PFSK-1 (cell line): ENCODE measurements around the gene KIF26B.

Experiments used
- FOXP2 ChIP-seq: optimal IDR thresholded peaks from 2 replicates; pipeline ENCODE3; 2011; ENCODE audit warnings: borderline replicate concordance, control low read depth, inconsistent platforms; ENCODE audit not compliant: insufficient read depth; ENCODE audit errors: extremely low read length, extremely low read depth
- POLR2AphosphoS5 ChIP-seq: IDR thresholded peaks from 2 replicates; pipeline ENCODE4 v1.6.1; 2012; ENCODE audit warnings: low read depth, mild to moderate bottlenecking, control low read depth, low read length, moderate library complexity
- REST ChIP-seq, 2 experiments: IDR thresholded peaks; 2 replicates each; pipeline versions ENCODE4 v1.6.1 to v1.8.0; 2011 to 2012; ENCODE audit warnings: low read depth in 2 of 2, low read length in 2 of 2, control low read depth in 1 of 2, inconsistent platforms in 1 of 2, mild to moderate bottlenecking in 1 of 2, moderate library complexity in 1 of 2; ENCODE audit not compliant: insufficient read depth in 1 of 2
- SIN3A ChIP-seq: IDR thresholded peaks from 2 replicates; pipeline ENCODE4 v1.6.1; 2012; ENCODE audit warnings: mild to moderate bottlenecking, low read length, moderate library complexity, borderline replicate concordance; ENCODE audit not compliant: insufficient read depth
- TAF1 ChIP-seq: IDR thresholded peaks from 2 replicates; pipeline ENCODE4 v1.6.1; 2012; ENCODE audit warnings: low read length, control low read depth, borderline replicate concordance; ENCODE audit not compliant: insufficient read depth

The KIF26B gene

DNA sequence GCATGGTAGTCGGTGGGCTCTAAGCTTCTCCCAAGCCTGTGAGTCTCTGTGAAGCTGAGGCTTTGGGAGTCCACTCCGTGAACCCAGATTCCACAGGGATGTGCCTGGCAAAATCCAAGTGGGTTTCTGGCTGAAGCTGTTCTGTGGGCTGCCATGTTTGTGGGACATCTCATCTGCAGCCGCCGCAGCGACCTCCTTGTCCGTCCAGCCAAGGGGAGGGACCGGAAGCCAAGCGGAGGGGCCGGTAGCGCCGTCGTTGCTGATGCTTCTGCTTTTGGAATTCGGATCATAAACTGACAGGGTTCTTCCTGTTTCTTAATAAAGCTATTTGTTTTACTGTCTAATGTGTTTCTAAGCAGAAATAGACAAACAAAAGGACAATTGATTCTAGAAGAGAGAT, 13.3 kb downstream of the KIF26B start:
- no peak for TF ChIP-seq POLR2AphosphoS5
- TF ChIP-seq TAF1 = no peak
- TF ChIP-seq FOXP2 = no peak
- no peak for TF ChIP-seq SIN3A
- TF ChIP-seq REST (IDR thresholded peaks at IDR 0.05; ENCODE audit: insufficient read depth in 1 of 2, low read depth in 2 of 2, low read length in 2 of 2) = no peak

GRCh38 chr1:245168906-245169305, 14.1 kb downstream of the KIF26B start:
- TF ChIP-seq POLR2AphosphoS5 = no peak
- TF ChIP-seq SIN3A = no peak

GRCh38 chr1:245169376-245169775, 14.6 kb downstream of the KIF26B start:
- no peak for TF ChIP-seq FOXP2
- TF ChIP-seq POLR2AphosphoS5 = no peak
- TF ChIP-seq REST (IDR thresholded peaks at IDR 0.05; ENCODE audit: insufficient read depth in 1 of 2, low read depth in 2 of 2, low read length in 2 of 2) = no peak
- no peak for TF ChIP-seq TAF1
- no peak for TF ChIP-seq SIN3A

DNA sequence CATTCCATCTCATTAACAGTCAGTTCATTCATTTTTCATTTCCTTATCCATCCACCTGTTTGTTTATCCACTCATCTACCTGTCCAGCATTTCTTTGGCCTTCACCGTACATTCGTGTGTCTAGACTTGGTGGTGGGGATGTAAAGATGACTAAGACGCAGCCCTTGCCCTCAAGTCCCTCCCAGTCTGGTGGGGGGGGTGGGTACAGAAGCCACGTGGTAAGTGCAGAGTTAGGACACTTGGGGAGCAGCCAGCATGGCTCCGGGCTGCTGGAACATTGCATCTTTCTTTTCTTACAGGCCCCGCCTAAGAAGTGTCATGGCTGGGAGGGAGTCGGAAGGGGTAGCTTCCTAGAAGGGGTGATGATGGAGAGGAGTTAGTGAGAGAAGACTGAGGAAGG, 17.2 kb downstream of the KIF26B start:
- TF ChIP-seq FOXP2 (no peak), REST (IDR thresholded peaks at IDR 0.05; ENCODE audit: insufficient read depth in 1 of 2, low read depth in 2 of 2, low read length in 2 of 2) (no peak), TAF1 (no peak), SIN3A (no peak), POLR2AphosphoS5 (no peak)

DNA sequence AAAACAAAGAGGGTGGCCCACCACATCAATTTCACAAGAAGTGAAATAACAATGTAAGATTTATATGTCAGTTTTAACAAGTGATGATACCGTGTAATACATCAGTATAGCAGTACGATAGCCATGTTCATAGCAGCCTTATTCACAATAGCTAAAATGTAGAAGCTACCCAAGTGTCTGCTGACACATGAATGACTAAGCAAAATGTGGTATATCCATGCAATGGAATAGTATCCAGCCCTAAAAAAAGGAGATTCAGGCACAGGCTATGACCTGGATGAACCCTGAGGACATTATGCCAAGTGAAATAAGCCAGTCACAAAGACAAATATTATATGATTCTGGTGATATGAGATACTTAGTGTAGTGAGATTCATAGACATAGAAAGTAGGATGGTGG, 18.0 kb downstream of the KIF26B start:
- TF ChIP-seq TAF1 (no peak), SIN3A (no peak), REST (IDR thresholded peaks at IDR 0.05; ENCODE audit: insufficient read depth in 1 of 2, low read depth in 2 of 2, low read length in 2 of 2) (no peak), FOXP2 (no peak), POLR2AphosphoS5 (no peak)

DNA sequence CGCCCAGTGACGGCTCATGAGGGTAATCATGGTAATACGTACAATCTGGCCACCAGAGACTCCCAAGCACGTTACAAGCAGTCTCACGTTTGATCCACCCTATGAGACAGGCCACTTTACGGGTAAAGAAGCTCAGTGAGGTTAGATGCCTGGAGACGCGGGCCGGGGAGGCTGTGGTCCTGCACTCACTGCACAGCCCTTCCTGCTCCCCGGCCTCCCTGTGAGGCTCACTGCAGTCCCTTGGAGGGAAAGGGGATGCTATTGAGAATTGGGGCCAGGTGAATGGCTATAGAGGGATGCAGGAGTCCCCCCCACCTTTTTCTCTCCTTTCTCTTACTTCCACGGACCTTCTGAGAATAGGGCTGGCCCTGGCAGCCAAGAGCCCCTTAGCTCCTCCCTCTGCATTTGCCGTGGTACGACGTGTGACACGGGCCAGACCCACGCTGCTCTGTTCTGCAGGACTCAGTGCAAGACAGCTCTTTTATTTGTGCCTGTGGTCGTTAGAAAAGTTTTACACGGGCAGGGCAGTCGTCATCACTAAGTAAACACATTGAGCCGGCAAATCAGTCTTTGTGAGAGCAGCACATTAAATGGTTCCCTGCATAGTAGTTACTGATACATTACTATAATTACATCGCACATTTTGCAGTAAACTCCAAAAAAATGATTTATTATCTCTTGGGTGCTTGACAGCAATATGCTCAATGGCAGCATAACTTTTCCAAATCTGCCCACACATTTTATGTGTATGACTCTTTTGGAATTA, 18.8 kb downstream of the KIF26B start:
- TF ChIP-seq REST (IDR thresholded peaks at IDR 0.05; ENCODE audit: insufficient read depth in 1 of 2, low read depth in 2 of 2, low read length in 2 of 2) (no peak), TAF1 (no peak), SIN3A (no peak), FOXP2 (no peak), POLR2AphosphoS5 (no peak)
